ENCODE results near the gene PODXL. TPM values are rescaled to one million over a fixed set of nuclear protein-coding genes. Genes with fewer than 3 reads are reported as not detected.

Gene PODXL
- total RNA-seq, 1 experiment from 2014 or later: 37.5 TPM

- POLR2A ChIA-PET: no interaction called here
- Histone ChIP-seq H3K27ac (ENCODE audit: low read depth, low read length) (no peak overlapping the region), H3K4me2 (ENCODE audit: low read length) (no peak overlapping the region), H3K4me3 (replicated peaks in 1 of 2; ENCODE audit: low read depth in 1 of 2, low read length in 2 of 2) (no peak overlapping the region), H3K36me3 (ENCODE audit: control insufficient read depth in 1 of 2, insufficient read depth in 2 of 2, low read length in 2 of 2) (peaks cover 3% of the 10 kb centered on the region in 2 experiments; a peak in 2 of 4 replicates), H4K20me1 (ENCODE audit: insufficient read depth) (no peaks in the 10 kb centered on the region), H3K9ac (ENCODE audit: low read length) (no peak overlapping the region), H3K79me2 (ENCODE audit: insufficient read depth, low read length) (no peaks in the 10 kb centered on the region), H3K4me1 (ENCODE audit: control insufficient read depth in 1 of 2, insufficient read depth in 2 of 2, low read length in 2 of 2) (no peaks in the 10 kb centered on the region), H3K9me3 (ENCODE audit: control insufficient read depth in 1 of 2, insufficient read depth in 1 of 2, low read depth in 1 of 2, low read length in 2 of 2) (no peaks in the 10 kb centered on the region), H2AFZ (ENCODE audit: low read depth, low read length, poor library complexity, severe bottlenecking) (no peak overlapping the region), H3K9me2 (ENCODE audit: insufficient read depth) (no peaks in the 10 kb centered on the region), H3K27me3 (ENCODE audit: insufficient read depth, low read length) (no peaks in the 10 kb centered on the region)
- TF ChIP-seq POLR2A (IDR thresholded peaks at IDR 0.05; ENCODE audit: borderline replicate concordance, extremely low read depth, insufficient read depth, insufficient read length) (no peak), YY1 (IDR thresholded peaks at IDR 0.05; ENCODE audit: extremely low read depth, insufficient replicate concordance, low read depth, low read length) (no peak), CBX3 (IDR thresholded peaks at IDR 0.05; ENCODE audit: low read depth) (no peak), ZFX (IDR thresholded peaks at IDR 0.05) (no peak), REST (IDR thresholded peaks at IDR 0.05; ENCODE audit: low read depth) (no peak), SIN3A (IDR thresholded peaks at IDR 0.05; ENCODE audit: low read depth) (no peak), ZNF274 (IDR thresholded peaks at IDR 0.05; ENCODE audit: low read depth, low read length) (no peak)
- TSS peak; percentile 30 for BruUV-seq (replicated peaks)
- intact Hi-C loops (cut with micrococcal nuclease): no loop called here
- ATAC-seq (no peak), DNase-seq (ENCODE audit: low read depth, low spot score) (no peak)
- RAD21 ChIA-PET (ENCODE audit: low non-redundant PET in 1 of 2, low total read pairs in 2 of 2, uncharacterized antibody in 2 of 2, unreplicated experiment in 2 of 2): no interaction called here
- CTCF ChIA-PET: no interaction called here
Observed at GRCh38 chr7:131501930-131502685, 54.3 kb downstream of the PODXL start.

All from HCT116 (cell line).